GM12875 (cell line): ENCODE results near the gene SERPINA5.
"Not testable (repeated sequence)": the region's sequence is repeated elsewhere in the genome, so short reads cannot be mapped to it uniquely, and the experiment has no call there.

Source experiments
- H3K4me3 ChIP-seq: one replicate; pipeline ENCODE4 v1.5.1; 2011; ENCODE audit warnings: low read depth, low read length, control low read depth
- CTCF ChIP-seq: IDR thresholded peaks from 2 replicates; pipeline ENCODE4 v1.5.1; 2011; ENCODE audit warnings: low read depth, mild to moderate bottlenecking, control low read depth, inconsistent platforms, low read length, moderate library complexity, borderline replicate concordance; ENCODE audit not compliant: insufficient read depth

SERPINA5 gene

DNA sequence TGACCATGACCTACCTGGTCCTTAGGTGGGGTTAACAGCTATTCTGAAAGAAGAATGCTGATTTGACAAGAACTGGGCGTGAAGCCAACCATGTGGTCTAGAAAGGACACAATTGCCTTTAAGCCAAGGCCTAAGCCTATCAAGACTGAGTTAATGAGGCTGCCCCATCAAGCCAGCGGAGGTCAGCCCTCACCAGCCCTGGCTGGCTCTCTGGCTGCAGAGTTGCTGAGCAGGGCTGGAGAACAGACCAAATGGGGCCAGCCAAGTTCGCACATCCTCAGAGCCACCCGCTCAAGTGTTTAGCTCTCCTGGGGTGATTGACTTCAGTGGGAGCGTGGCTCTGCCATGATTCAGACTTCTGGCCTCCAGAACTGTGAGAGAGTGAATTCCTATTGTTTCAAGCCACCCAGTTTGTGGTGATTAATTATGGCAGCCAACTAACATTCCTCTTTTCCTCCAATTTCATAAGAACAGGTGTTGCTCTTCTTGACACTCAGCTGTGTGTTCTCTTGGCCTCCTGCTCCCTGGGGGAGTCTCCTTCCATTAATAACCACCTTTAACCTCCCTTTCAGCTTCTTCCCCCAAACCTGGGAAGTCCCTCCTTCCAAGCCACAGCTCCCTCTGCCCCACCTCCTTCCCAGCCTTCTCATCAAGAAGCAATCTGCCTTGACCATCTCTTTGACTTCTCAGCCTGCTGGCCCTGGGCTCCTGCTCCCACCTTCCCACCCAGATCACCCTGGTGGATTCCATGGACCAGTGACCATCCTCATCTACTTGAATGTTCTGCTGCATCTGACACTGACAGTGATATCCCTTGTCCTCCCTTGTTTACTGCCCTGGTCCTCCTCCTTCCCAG lies 5.3 kb upstream of the SERPINA5 start:
- H3K4me3 ChIP-seq, result no peak overlapping the region
- no peak for TF ChIP-seq CTCF

DNA sequence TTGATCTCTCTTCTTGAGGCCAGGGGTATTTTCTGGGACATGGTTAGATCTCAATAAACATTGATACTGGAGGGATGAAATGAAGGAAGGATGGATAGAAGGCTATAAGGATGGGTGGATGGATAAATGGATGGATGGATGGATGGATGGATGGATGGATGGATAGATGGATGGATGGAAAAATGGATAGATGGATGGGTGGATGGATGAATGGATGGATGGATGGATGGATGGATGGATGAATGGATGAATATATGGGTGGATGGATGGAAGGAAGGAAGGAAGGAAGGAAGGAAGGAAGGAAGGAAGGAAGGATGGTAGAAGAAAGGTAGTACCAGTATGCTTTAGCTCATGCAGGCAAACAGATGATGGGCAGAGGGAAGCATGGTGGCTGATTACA lies 3.8 kb upstream of the SERPINA5 start:
- not testable (repeated sequence) for H3K4me3 ChIP-seq

DNA sequence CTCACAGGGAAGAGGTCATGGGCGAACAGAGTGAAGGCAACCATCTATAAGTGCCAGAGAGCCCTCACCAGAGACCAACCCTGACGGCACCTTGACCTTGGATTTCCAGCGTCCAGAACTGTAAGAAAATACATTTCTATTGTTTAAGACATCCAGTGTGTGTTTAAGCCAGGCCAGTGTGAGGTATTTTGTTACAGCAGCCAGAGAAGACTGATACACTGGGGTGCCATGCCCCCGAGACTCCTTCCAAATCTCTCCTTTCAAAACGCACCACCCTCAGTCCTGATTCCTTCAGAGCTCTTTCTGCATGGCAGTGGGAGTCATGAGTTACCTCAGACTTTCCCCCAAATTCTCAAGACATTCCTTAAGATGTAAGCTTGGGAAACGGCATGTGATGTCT lies 2.5 kb upstream of the SERPINA5 start:
- no peak overlapping the region for H3K4me3 ChIP-seq
- no peak for TF ChIP-seq CTCF

- H3K4me3 ChIP-seq, result no peak overlapping the region
- no peak for TF ChIP-seq CTCF
Observed at GRCh38 chr14:94582199-94582750, 1.0 kb downstream of the SERPINA5 start.

GRCh38 chr14:94582851-94583250 lies 1.6 kb downstream of the SERPINA5 start:
- no peak for TF ChIP-seq CTCF
- no peak overlapping the region for H3K4me3 ChIP-seq

DNA sequence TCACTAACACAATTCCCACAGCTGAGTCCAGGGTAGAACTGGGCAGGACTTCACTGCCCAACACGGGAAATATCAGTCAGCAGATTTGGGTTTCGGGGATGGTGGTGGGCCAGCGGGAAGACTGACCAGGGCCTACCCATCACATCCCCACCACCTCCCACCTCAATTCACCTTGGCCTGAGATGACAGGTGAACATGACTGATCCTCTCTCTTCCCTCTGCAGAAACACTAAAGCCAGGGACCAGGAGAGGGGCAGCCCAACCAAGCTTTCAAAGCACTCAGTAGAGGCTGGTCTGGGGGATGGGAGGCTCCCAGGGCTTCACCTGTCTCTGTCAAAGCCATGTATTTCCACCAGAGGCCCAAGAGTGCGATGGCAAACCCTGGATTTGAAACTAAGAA lies 2.3 kb downstream of the SERPINA5 start:
- TF ChIP-seq CTCF, result no peak
- H3K4me3 ChIP-seq, result no peak overlapping the region

GRCh38 chr14:94584591-94585280 lies 3.5 kb downstream of the SERPINA5 start:
- no peak for TF ChIP-seq CTCF
- no peak overlapping the region for H3K4me3 ChIP-seq
